DOHH2 (cell line): ENCODE results near the gene C16orf90.

Experiments used
- H3F3A ChIP-seq: fragments of 200-600 bp; sonication (generic), shearing (Covaris generic); 2 replicates; pipeline ENCODE4 v1.6.0; 2016; ENCODE audit warnings: antibody characterized with exemption, mild to moderate bottlenecking; ENCODE audit not compliant: control insufficient read depth, insufficient read depth
- H3K27ac ChIP-seq: fragments of 200-600 bp; sonication (generic); 2 replicates; pipeline ENCODE4 v1.5.1; 2014; ENCODE audit warnings: low read depth, mild to moderate bottlenecking, low read length, moderate library complexity
- H3K27me3 ChIP-seq: fragments of 200-600 bp; sonication (generic); 2 replicates; pipeline ENCODE4 v1.6.1; 2014; ENCODE audit warnings: mild to moderate bottlenecking, low read length, mixed read lengths; ENCODE audit not compliant: control insufficient read depth
- H3K36me3 ChIP-seq: fragments of 200-600 bp; sonication (generic); 2 replicates; pipeline ENCODE4 v1.6.1; 2014; ENCODE audit warnings: mild to moderate bottlenecking, low read length, moderate library complexity, mixed read lengths; ENCODE audit not compliant: control insufficient read depth
- H3K4me1 ChIP-seq: fragments of 200-600 bp; sonication (generic); 2 replicates; pipeline ENCODE4 v1.6.1; 2014; ENCODE audit warnings: mild to moderate bottlenecking, low read length, mixed read lengths; ENCODE audit not compliant: control insufficient read depth
- H3K4me2 ChIP-seq: fragments of 200-600 bp; sonication (generic); 2 replicates; pipeline ENCODE4 v1.6.0; 2014; ENCODE audit warnings: mild to moderate bottlenecking, low read length, moderate library complexity
- H3K4me3 ChIP-seq: fragments of 200-600 bp; sonication (generic); 2 replicates; pipeline ENCODE4 v1.5.1; 2014; ENCODE audit warnings: mild to moderate bottlenecking, low read length, mixed read lengths
- H3K79me2 ChIP-seq: fragments of 200-600 bp; sonication (generic); 2 replicates; pipeline ENCODE4 v1.6.1; 2014; ENCODE audit warnings: mild to moderate bottlenecking, low read length, mixed read lengths; ENCODE audit not compliant: control insufficient read depth
- H3K9me2 ChIP-seq: fragments of 200-600 bp; sonication (generic); replicated peaks from 2 replicates; pipeline ENCODE4 v1.6.1; 2014; ENCODE audit warnings: mild to moderate bottlenecking, low read length, mixed read lengths; ENCODE audit not compliant: control insufficient read depth
- H3K9me3 ChIP-seq: fragments of 200-600 bp; sonication (generic); 2 replicates; pipeline ENCODE4 v1.6.1; 2014; ENCODE audit warnings: antibody characterized with exemption, low read length, mixed read lengths; ENCODE audit not compliant: control insufficient read depth, insufficient read depth
- H4K20me1 ChIP-seq: fragments of 200-600 bp; sonication (generic); 2 replicates; pipeline ENCODE4 v1.6.0; 2014; ENCODE audit warnings: low read depth, mild to moderate bottlenecking, antibody characterized with exemption, low read length, moderate library complexity; ENCODE audit not compliant: control insufficient read depth, insufficient read depth
- CTCF ChIP-seq: fragments of 200-600 bp; sonication (generic); IDR thresholded peaks from one replicate; pipeline ENCODE4 v1.5.1; 2014; ENCODE audit warnings: antibody characterized with exemption, mild to moderate bottlenecking, low read depth, low read length; ENCODE audit not compliant: poor library complexity, severe bottlenecking
- EZH2phosphoT487 ChIP-seq: fragments of 200-600 bp; sonication (generic); IDR thresholded peaks from 2 replicates; pipeline ENCODE4 v1.6.1; 2017; ENCODE audit warnings: borderline replicate concordance, mild to moderate bottlenecking, antibody characterized with exemption, low read length, moderate library complexity, mixed read lengths

Gene C16orf90

DNA sequence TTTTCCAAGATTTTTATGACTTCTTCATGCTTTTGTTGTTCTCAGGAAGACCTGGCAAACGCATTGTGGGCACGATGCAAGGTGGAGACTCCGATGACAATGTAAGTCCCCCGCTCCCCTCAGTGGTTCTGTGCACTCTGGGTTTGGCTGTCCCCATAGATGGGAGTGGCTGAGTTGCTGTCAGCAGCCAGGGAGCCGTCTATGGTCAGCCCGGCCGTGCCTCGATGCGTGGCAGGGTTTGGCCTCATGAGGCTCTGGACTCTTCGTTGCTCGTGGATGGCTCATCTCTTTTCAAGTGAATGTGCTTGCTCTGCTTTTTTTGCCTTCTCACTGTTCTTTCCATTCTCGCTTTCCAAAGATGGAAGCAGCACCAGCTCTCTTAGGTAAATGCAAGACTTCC, 37.5 kb upstream of the C16orf90 start:
- H3F3A ChIP-seq = peaks cover 7% of the 10 kb centered on the region
- H3K36me3 ChIP-seq = peaks cover 12% of the 10 kb centered on the region
- H3K27ac ChIP-seq = no peak overlapping the region
- H3K4me1 ChIP-seq = peaks cover 6% of the 10 kb centered on the region
- H3K79me2 ChIP-seq = no peaks in the 10 kb centered on the region
- no peak overlapping the region for H3K4me3 ChIP-seq
- H3K4me2 ChIP-seq = no peak overlapping the region
- H4K20me1 ChIP-seq = no peaks in the 10 kb centered on the region
- H3K9me3 ChIP-seq = no peaks in the 10 kb centered on the region
- no peaks in the 10 kb centered on the region for H3K9me2 ChIP-seq
- H3K27me3 ChIP-seq = no peaks in the 10 kb centered on the region
- TF ChIP-seq EZH2phosphoT487 = no peak
- TF ChIP-seq CTCF = no peak

DNA sequence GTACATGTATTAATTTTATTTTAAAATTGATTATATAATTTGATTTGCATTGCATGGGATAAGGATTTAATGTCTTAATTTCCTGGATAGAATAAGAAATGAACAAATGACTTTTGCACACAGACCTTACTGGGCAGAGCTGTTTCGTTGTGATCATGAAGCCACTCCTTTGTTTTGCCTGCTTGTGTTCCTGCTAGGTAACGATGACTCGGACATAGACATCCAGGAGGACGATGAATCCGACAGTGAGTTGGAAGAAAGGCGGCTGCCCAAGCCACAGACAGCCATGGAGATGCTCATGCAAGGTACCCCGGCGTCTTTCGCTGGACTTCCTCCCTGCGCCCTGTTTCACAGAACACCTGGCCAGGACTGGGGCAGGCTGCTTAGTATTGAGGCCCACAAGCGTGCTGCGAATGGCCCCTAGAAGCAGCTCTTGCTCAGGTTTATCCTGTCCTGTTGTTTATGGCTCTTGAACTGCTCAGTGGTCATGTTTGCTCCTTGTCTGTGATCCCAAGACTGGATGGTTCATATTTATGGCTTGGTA, 35.2 kb upstream of the C16orf90 start:
- no peaks in the 10 kb centered on the region for H3K9me2 ChIP-seq
- H3F3A ChIP-seq = peaks cover 6% of the 10 kb centered on the region
- no peaks in the 10 kb centered on the region for H4K20me1 ChIP-seq
- no peak overlapping the region for H3K4me3 ChIP-seq
- H3K27me3 ChIP-seq = no peaks in the 10 kb centered on the region
- no peak overlapping the region for H3K4me2 ChIP-seq
- no peak overlapping the region for H3K27ac ChIP-seq
- peaks cover 21% of the 10 kb centered on the region for H3K36me3 ChIP-seq
- no peak for TF ChIP-seq EZH2phosphoT487
- no peak for TF ChIP-seq CTCF
- no peaks in the 10 kb centered on the region for H3K79me2 ChIP-seq
- H3K4me1 ChIP-seq = peaks cover 24% of the 10 kb centered on the region
- H3K9me3 ChIP-seq = no peaks in the 10 kb centered on the region

DNA sequence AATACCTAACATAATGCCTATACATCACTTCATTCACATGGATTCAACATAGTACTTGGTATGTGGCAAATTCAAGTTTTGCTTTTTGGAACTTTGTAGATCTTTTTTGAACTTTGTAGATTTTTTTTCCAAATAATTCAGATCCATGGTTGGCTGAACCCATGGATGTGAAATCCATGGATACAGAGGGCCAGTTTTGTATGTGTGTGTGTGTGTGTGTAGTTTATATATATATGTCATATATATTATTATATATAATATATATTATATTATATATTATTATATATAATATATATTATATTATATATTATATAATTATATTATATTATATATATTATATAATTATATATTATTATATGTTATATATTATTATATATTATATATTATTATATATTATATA, 33.9 kb upstream of the C16orf90 start:
- Histone ChIP-seq H3K4me2 (no peak overlapping the region), H3K4me1 (peaks cover 32% of the 10 kb centered on the region), H4K20me1 (no peaks in the 10 kb centered on the region), H3F3A (peaks cover 6% of the 10 kb centered on the region), H3K4me3 (no peak overlapping the region), H3K79me2 (no peaks in the 10 kb centered on the region), H3K27me3 (no peaks in the 10 kb centered on the region), H3K9me3 (no peaks in the 10 kb centered on the region), H3K36me3 (peaks cover 23% of the 10 kb centered on the region), H3K27ac (no peak overlapping the region), H3K9me2 (no peaks in the 10 kb centered on the region)
- TF ChIP-seq EZH2phosphoT487 (no peak), CTCF (no peak)
